ENCODE data around the gene ACACA.

- TF ChIP-seq CTCF (IDR thresholded peaks at IDR 0.05) (no peak), POLR2AphosphoS5 (IDR thresholded peaks at IDR 0.05) (no peak)
Observed at GRCh38 chr17:37068266-37068665, 338.4 kb downstream of the ACACA start.

Data from suprapubic skin (tissue), 3 donors.